CD4-positive, alpha-beta T cell treated with Interleukin-12 subunit alpha and Interleukin-12 subunit beta, for 1 hour (primary cell): ENCODE data around the gene PPP6R2.

Experiments
- DNase-seq: peaks from one replicate; pipeline ENCODE4 v3.0.0-alpha.2; 2020

PPP6R2 gene

DNA sequence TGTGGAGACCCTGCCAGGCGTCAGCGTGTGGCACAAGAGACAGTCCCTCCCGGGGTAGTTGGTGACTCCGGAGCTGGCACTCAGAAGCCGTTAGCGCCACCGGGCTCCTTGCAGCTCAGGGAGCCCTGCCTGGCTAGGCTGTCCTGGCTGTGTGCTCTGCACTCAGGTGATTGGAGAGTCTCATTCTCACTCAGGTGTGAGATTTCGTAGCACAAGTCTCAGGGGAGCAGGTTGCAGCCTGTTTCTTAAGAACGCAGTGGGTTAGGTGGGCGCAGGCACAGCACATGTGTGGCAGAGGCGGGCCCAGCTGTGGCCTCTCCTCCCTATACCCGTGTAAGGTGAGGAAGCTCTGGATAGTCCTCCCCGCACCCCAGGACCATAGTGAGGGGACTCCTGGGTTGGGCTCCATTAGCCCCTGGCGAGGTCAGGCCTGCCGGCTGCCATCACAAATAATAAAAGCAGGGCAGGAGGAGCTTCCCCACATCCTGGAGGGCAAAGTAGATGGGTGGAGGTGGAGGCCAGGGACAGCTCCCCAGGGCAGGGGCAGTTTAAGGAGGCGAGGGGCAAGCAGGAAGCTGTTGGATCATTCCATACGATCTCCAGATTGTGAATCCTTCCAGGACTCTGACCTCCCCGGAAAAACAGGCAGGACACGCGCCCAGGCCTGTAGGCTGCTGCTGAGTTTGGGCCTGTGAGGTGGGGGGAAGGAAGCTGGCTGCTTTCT lies 92.3 kb downstream of the PPP6R2 start:
- no peak for DNase-seq

DNA sequence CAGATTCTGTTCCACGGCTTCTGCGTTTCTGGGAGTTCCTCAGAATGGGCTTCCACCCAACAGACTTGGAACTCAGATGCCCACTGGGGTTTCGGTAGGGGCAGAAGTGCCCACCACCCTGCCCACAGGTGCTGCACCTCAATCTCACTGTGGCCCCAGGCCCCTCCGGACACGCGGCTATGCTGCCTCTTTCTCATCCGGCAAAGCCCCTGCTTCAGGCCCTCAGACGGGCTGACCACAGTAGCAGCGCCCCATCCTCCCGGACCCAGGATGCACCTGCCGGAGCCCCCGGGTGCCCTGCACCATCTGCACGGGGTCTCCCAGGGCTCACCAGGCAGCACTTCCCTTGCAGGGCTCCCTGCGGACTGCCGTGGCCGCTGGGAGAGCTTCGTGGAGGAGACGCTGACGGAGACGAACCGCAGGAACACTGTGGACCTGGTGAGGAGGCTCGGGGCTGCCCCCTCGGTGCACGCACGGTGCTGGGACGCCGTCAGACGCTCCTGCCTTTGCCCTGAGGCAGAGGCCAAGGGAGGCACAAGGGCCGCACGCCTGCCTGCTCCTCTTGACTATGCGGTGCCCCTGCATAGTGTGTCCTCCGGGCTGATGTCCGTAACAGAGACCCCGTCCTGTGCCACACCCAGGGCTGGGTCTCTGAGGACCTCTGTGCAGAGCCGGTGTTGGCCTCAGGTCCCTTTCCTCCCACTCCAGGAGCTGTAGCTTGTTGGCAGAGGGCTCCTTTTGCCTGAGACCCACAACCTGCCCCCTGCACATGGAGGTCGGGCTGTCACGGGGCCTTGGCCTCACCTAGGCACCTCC lies 93.1 kb downstream of the PPP6R2 start:
- DNase-seq, result no peak

DNA sequence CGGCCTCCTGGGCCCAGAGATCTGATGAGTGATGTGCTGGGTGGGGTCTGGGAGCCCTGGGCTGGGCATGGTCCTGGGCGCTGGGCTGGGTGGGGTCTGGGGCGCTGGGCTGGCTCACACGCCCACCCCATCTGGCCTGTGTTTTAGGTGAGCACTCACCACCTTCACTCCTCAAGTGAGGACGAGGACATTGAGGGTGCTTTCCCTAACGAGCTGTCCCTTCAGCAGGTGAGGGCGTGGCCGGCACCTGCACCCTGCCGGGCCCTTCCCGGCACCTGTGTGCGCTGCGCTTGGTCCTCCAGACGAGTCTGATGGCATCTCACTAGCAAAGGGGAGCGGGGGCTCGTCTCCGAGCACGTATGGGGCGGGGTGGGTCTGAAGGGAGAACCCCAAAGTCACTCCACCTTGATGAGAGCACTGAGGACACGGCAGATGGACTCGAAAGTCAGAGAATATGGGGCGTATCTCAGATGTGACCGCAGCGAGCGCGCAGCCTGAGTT lies 93.8 kb downstream of the PPP6R2 start:
- no peak for DNase-seq

DNA sequence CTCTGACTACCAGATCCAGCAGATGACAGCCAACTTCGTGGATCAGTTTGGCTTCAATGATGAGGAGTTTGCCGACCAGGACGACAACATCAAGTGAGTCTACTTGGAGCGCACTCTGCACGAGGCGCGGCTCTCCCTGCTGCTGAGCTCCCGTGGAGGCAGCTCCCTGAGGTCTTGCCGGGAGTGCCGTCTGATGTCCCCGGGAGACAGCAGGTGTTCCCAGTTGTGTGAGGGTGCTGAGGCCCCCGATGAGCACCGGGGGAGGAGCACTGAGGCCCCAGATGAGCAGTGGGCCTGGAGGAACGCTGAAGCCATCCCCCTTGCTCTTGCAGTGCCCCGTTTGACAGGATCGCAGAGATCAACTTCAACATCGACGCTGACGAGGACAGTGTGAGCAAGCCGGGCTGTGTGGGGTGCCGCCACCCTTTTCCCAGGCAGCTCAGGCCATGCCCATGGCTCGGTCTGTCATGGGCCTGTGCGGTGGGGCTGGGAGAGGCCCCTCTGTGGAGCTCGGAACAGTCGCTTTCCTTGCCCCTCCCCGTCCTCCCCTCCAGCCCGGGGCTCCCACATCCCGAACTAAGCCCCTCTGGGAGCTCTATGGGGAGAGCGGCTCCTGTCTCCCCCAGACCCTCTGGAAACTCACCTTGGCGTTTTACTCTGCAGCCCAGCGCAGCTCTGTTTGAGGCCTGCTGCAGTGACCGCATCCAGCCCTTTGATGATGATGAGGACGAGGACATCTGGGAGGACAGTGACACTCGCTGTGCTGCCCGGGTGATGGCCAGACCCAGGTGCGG lies 94.6 kb downstream of the PPP6R2 start:
- no peak for DNase-seq

DNA sequence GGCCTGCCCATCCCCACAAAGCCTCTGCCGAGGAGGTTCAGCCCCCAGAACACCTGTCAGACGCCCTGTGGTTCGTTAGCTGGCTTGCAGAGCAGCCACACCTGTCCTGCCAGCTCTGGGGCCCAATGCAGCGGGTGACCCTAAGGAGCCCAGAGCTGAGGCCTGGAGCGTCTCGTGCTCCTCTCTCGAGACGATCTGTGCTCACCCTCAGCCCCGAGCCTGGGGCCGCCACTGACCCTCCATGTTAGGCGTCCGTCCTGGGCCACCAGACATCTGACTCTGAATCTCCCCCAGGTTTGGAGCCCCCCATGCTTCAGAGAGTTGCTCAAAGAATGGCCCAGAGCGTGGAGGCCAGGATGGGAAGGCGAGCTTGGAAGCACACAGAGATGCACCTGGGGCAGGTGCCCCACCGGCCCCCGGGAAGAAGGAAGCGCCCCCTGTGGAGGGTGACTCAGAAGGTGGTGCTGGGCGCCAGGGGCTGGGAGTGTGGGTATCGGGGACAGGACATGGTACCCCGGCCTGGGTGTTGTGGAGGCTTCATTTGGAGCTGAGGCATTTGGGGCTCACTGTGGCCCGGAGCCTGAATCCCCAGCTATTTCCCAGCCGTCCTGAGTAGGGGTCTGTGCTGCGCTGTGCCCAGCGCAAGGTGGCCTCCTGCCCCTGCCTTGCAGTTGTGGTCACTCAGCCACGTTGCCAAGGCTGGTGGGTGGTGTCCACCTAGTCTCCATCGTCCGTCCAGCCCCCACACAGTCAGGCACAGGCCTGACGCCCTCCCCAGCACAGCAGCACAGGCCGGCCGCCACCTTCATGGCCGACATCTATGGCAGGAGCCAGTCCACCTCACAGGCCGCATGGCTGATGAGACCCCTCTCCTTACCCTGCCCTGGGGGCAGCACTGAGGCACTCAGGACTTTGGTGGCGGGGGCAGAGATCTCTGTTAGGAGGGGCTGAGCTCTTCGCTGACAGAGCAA lies 95.5 kb downstream of the PPP6R2 start:
- no peak for DNase-seq

DNA sequence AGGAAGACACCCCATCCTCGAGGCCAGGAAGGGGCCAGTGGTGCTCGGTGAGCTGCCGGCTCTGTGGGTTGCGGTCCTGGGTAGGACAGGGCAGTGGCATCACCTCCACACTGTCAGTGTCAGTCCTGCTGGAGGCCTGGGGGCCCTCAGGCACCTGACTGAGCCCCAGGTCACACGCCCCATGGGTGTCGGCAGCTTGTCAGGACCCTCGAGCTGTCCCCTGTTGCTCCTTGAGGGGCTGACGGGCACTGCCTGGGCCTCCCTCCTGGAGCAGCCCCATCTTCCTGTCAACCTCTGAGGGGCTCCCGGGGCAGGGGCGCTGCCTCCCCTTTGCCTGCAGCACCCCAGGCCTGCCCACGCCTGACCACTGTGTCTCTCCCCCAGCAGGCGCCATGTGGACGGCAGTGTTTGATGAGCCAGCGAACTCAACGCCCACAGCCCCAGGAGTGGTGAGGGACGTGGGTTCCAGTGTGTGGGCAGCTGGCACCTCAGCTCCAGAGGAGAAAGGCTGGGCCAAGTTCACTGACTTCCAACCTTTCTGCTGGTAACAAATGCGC lies 96.3 kb downstream of the PPP6R2 start:
- no peak for DNase-seq

DNA sequence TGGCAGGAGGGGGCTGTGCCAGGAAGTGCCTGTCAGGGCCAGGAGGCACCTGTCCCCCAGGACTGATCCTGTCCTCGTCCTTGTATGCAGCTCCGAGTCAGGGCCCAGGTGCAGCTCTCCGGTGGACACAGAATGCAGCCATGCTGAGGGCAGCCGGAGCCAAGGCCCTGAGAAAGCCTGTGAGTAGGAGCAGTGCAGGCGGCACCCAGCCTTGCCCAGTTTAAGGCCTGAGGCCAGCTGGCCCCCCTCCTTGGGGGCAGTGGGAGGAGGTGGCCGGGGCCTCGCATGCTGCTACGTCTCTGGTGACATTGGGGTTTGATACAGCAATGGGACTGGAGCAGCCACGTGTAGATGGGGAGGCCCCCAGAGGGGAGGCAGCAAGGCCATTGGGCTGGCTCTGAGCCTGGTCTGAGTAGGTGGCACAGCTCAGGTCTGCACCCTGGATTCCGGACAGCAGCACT lies 96.8 kb downstream of the PPP6R2 start:
- no peak for DNase-seq

DNA sequence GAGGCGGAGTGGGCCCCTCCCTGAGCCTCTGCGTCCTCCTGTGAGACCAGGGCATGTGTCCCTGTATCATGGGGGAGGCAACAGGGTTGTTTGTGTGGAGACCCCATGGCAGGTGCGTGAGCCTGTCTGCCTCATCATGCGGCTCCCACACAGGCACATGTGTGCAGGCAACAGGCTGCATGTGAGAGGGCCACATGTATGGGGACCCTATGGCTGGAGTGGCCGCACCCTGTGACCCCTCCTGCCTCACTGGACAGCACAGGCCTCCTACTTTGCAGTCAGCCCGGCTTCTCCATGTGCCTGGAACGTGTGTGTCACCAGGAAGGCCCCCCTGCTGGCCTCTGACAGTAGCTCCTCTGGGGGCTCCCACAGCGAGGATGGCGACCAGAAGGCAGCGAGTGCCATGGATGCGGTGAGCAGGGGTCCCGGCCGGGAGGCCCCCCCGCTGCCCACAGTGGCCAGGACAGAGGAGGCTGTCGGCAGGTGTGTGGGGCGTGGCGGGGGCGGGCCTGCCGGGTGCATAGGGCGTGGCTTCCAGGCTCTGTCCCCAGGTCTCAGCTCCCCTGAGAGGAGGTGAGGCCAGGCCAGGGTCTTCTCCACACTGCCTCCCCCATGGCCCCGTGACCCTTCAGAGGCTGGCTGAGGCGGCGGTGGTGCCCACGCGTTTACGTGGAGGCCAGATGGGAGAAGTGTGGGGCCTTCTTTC lies 97.6 kb downstream of the PPP6R2 start:
- DNase-seq, result no peak

DNA sequence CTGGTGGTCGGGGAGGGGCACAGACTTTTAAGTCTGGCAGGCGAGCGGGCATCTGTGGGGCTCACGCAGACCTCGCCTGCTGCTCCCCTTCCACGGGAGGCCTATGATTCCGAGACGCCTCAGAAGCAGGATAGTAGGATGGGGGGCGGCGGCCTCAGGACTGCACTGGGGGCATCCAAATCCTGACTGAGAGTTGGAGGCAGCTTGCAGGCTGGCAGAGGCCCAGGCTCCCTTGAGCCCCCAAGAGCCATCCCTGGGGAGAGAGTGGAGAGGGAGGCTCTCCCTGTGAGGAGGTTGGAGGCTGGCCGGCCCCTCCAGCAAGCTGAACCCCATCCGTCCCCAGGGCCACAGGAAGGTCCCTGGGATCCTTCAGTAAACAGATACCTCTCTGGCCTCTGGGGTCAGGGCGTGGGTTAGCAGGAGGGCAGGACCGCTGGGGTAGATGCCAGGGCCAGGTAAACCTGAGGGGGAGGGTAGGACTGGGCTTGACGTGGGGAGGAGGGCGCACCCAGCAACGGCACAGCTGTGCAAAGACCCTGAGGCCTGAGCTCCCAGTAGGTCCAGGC lies 98.4 kb downstream of the PPP6R2 start:
- DNase-seq, result no peak

DNA sequence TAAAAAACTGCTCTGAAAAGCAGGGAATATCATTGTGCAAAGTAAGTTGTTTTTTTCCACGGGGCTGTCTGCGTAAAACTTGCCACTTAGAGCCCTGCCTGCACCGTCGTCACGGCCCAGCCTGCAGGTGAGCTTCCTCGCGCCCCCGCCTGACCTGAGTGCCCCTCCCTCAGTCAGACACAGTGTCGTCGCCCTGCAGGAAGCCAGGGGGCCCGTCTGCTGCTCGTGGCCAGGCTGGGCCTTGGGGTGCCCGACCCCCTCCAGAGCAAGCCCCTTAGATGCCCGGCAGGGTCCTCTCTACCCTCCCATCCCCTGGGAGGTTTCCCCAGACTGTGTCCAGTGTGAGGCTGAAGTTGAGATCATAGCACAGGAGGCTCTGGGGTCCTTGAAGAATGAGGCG lies 100.1 kb downstream of the PPP6R2 start:
- DNase-seq, result no peak

DNA sequence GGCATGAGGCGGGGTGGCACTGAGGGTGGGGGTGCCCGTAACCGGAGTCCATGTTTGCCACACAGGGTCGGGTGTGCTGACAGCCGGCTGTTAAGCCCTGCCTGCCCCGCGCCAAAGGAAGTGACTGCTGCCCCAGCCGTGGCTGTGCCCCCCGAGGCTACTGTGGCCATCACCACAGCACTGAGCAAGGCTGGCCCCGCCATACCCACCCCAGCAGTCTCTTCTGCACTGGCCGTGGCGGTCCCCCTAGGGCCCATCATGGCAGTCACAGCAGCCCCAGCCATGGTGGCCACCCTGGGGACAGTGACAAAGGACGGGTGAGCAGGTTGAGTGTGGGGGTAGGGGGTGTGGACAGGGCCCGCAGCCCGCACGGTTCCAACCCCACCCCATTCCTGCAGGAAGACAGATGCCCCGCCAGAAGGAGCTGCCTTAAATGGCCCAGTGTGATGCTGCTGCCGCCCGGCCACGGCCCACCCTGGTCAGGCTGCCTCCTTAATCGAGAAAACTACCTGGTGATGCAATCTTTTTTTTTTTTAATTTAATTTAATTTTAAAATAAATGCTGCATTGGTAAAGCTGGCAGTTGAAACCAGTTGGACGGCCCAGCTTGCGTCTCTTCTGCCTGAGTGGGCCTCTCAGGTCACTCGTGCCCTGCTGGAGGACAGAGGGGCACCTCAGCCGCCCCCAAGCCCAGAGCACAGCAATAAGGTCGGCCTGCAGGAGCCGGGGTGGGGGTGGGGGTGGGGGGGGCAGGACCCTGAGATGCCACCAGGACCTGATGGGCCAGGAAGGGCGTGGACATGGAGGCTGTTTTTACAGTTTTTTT lies 100.9 kb downstream of the PPP6R2 start:
- no peak for DNase-seq

DNA sequence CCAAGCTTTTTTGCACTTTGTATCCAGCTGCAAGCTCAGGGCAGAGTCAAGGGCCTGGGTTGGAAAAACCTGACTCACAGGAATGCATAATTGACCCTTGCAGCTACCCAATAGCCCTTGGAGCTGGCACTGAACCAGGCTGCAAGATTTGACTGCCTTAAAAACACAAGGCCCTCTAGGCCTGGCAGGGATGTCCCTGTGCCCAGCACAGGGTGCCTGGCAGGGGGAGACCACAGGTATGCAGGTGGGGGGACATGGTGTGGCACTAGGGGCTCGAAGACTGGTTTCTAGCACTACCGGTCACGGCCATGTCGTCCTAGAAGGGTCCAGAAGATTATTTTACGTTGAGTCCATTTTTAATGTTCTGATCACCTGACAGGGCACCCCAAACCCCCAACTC lies 101.5 kb downstream of the PPP6R2 start:
- no peak for DNase-seq

DNA sequence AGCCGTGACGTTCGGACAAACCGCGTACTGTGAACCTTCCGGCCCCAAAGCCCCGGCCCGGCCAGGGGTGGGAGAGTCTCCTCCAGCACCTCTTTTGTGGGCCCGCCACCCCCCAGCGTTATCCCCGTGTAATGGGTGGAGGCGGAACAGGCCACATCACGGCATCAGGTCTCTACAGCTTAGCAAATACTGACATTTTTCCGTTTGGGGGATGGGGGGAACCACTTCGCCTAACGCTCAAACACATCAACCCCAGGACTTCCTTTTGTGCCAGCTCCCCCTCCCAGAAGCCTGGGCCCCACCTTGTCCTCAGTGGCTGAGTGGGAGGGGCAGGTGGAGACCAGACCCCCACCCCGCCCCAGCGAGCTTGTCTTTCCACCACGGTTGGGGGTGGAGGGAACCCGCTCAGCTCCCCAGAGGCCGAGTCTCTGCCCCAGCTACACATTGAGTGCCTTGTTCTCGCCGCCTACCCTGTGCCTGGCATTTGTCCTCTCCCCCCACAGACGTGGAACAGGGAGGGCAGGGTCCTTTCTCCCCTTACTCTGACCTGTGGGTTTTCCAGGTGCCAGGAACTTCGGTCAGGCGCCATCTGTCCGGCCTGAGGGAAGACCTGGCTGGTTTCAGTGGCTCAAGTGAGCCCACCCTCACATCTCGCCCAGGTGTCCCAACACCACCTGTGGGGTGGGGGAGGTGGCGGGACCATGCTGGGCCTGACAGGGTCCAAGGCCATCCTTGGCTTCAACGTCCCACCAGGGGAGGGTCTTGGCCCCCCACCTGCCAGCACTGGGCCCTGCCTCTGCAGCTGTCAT lies 102.1 kb downstream of the PPP6R2 start:
- peak; percentile 49 for DNase-seq

DNA sequence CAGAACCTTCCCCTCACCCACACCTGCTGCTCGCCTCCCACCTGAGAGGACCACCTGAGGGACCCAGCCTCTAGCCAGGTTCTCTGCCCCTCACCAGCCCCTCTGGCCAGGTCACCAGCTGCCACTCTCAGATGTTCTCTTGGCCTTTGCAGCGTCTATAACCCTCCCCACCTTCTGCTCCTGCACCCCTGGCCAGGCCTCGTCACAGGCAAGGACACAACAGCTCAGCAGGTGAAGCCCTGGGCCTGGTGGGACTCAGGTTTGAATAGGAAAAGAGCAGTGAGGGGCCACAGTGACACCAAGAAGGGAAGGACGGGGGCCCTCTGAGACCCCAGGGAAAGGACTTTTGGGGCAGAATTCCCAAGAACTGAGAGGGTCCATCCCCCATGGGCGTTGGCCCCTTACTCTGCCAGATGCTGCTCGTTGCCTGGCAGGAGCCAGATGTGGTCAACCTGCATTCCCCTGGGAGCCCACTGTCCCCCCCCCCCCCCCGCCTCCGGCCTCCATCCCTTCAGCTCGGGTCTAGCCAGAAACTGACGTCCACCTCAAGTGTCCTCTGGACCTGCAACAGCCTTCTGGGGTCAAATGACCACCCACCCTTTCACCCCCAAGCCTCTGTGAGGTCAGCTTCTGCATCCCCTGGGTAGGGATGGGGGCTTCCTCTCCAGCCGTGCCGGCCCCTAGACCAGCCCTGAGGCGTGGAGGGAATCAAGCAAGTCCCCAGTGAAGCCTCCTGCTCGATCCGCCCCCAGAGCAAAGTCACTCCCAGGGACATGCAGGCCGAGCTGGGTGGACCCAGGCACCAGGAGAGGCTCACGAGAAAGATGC lies 103.0 kb downstream of the PPP6R2 start:
- DNase-seq, result no peak

DNA sequence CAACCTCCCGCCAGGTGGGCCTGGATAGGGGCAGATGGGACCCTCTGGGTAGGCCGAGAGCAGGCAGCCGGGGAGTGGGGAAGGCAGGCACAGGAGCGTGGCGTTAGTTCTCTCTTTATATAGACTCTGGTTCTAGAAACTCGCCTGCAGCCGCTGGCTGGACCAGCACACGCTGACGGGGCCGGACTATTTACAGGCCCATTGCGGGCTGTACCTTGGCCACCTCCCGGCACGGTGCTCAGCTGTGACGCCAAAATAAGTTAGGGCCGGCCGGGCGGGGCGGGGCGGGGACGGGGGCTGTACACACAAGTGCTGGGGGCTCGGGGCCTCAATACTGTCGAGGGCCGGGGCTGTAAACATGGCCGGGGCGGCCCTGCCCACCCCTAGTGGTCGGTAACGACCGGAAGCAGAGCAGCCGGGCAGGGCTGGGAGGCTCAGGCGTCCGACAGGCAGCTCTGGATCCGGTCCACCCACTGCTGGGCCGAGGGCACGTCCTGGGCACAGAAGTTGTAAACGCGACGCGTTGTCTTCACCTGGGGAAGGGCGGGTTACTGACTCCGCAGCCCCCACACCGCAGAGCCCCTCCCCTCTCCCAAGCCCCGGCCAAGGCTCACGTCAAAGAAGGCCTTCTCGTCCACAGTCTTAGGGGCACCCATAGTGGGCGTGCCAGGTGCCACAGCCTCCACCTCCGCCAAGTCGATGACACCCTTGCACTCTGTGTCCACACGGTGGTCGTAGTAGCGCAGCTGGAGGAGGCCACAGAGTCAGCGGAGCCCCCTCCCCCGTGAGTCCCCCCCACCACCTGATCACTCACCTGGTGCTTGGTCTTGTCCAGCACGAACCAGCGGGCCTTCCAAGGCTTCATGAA lies 103.8 kb downstream of the PPP6R2 start:
- no peak for DNase-seq

DNA sequence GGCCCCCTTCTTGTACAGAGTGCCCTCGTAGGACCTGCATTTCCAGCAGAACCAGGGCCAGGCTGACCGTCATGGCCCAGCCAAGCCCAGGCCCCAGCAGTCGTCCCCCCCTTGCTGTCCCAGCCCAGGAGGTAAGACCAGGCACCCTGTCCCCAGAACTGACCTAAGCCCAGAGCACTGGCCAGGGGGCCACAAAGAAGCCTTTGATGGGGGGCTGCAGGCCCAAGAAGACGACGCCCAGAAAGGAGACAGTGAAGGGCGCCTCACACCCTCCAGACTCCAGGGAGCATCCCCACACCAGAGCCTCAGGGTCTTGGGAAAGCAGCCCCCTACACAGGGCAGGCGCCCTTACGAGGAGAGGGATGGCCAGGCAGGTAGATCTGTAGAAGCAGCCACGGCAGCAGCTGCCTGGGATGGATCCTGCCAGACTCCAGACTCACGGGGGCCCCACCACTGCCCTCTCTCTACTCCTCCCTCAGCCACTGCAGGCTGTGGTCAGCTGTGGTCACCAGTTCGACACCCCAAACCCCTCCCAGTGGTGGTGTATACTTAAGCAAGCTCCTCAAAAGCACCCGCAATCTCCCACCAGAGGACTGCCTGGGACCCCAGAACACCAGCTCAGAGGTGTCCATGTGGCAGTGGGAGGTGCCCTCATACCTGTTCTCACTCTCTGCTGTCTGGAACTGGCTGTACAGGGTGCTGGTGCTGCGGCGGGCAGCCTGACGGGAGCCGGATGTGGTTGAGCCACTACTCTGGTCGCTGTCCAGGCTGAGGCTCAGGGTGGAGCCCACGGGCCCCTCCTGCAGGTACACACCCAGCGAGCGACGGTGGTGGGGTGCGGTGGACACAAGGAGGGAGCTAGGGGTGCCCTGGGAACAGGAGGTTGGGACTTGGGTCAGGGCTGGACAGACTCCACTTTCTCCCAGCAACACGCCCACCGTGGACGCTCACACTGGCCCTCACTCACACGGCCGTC lies 104.7 kb downstream of the PPP6R2 start:
- DNase-seq, result no peak
